ENCODE data around the gene MRGPRF. TPM values are rescaled to one million over a fixed set of nuclear protein-coding genes. Genes with fewer than 3 reads are reported as not detected.
A peak's percentile ranks its signal among the peaks of the same experiment; 100 is the strongest.

Gene MRGPRF
- polyA plus RNA-seq, 1 experiment, result 24.4 TPM

DNA sequence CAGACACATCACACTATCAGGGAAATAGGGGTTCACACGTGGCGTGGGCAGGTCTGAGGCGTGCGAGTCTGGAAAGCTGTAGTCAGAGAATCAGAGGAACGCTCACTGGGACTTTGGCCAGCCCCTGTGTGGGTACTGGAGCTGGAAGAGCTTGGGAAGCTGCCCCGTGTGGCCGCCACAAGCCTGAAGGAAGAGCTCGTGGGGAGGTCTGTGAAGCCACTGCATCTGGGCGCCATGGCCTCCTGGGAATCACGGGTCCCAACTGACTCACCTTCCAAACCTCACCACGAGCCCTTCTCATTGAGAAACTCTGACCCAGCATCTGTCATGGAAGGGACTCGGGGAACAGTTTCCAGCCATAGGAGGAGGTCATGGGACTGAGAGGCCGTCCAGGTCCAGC is 5.9 kb upstream of the MRGPRF start:
- ChIA-PET POLR2A (no interaction called here), CTCF (interaction anchor here (1.8 to 2.1 kb wide), 2 partner anchors 23 to 25 kb away, joined by 4 to 6 read pairs; no protein-coding TSS in a partner anchor)
- Histone ChIP-seq H3K27me3 (ENCODE audit: control insufficient read depth, insufficient read depth, low read length) (no peaks in the 10 kb centered on the region), H3K36me3 (ENCODE audit: control insufficient read depth, insufficient read depth, low read length) (no peaks in the 10 kb centered on the region), H3K4me3 (ENCODE audit: low read depth, low read length) (no peak overlapping the region)
- peak; percentile 71 for DNase-seq (ENCODE audit: low read depth)
- TF ChIP-seq, protein P1, sequence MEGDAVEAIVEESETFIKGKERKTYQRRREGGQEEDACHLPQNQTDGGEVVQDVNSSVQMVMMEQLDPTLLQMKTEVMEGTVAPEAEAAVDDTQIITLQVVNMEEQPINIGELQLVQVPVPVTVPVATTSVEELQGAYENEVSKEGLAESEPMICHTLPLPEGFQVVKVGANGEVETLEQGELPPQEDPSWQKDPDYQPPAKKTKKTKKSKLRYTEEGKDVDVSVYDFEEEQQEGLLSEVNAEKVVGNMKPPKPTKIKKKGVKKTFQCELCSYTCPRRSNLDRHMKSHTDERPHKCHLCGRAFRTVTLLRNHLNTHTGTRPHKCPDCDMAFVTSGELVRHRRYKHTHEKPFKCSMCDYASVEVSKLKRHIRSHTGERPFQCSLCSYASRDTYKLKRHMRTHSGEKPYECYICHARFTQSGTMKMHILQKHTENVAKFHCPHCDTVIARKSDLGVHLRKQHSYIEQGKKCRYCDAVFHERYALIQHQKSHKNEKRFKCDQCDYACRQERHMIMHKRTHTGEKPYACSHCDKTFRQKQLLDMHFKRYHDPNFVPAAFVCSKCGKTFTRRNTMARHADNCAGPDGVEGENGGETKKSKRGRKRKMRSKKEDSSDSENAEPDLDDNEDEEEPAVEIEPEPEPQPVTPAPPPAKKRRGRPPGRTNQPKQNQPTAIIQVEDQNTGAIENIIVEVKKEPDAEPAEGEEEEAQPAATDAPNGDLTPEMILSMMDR (IDR thresholded peaks at IDR 0.05; ENCODE audit: insufficient read depth, low read depth, low read length), result peak; percentile 44

GRCh38 chr11:69017951-69018350 is 4.9 kb upstream of the MRGPRF start:
- Histone ChIP-seq H3K36me3 (ENCODE audit: control insufficient read depth, insufficient read depth, low read length) (no peaks in the 10 kb centered on the region), H3K27me3 (ENCODE audit: control insufficient read depth, insufficient read depth, low read length) (no peaks in the 10 kb centered on the region), H3K4me3 (ENCODE audit: low read depth, low read length) (no peak overlapping the region)
- TF ChIP-seq, protein P1 (IDR thresholded peaks at IDR 0.05; ENCODE audit: insufficient read depth, low read depth, low read length), result no peak
- ChIA-PET POLR2A (no interaction called here), CTCF (interaction anchor here (0.6 to 2.1 kb wide), 4 partner anchors 10 to 625 kb away, joined by 3 to 6 read pairs (median 4); no protein-coding TSS in a partner anchor)
- no peak for DNase-seq (ENCODE audit: low read depth)

- H3K4me3 ChIP-seq (ENCODE audit: low read depth, low read length), result no peak overlapping the region
- no peaks in the 10 kb centered on the region for H3K27me3 ChIP-seq (ENCODE audit: control insufficient read depth, insufficient read depth, low read length)
- POLR2A ChIA-PET, result no interaction called here
- TF ChIP-seq, protein P1 (IDR thresholded peaks at IDR 0.05; ENCODE audit: insufficient read depth, low read depth, low read length), result no peak
- no peak for DNase-seq (ENCODE audit: low read depth)
- no peaks in the 10 kb centered on the region for H3K36me3 ChIP-seq (ENCODE audit: control insufficient read depth, insufficient read depth, low read length)
- CTCF ChIA-PET, result interaction anchor here (0.7 to 6.3 kb wide), 4 partner anchors 17 to 87 kb away, joined by 3 to 54 read pairs (median 3); no protein-coding TSS in a partner anchor
Measured at GRCh38 chr11:69014898-69015549, 2.0 kb upstream of the MRGPRF start.

DNA sequence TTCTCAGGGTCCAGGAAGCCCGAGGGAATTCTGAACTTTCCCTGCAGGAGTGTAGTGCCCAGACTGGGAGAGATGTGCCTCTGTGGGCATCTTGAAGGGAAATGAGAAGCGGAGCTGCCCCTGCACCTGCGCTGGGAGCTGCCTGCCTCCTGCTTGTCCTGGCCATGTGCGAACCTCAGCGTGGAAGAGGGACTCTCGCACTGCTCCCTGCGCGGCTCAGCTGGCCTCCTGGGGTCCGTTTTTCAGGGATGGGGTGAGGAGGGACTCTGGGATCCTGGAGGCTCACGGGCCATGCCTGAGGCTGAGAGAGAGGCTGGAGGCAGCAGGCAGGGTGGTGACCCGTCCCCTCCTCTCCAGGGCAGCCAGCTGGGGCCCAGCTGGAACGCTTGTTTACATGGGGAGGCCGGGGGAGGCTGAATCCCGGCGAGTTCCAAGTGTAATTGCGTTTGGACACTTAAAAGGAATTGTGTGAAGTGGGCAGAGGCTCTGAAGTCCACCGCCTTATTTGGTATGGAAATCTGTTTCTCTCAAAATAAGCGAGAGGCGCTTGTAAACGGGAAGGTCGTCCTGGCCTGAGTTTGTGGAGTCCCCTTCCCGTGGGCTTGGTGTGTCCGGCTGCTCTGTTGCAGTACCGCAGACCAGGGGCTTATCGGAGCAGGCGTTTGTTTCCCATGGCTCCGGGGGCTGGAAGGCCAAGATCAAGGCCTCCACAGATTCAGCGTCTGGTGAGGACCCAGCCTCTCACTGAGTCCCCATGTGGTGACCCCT is 1.2 kb upstream of the MRGPRF start:
- CTCF ChIA-PET, result interaction anchor here (0.7 to 6.3 kb wide), 9 partner anchors 8 to 628 kb away, joined by 3 to 54 read pairs (median 3); no protein-coding TSS in a partner anchor
- no peaks in the 10 kb centered on the region for H3K27me3 ChIP-seq (ENCODE audit: control insufficient read depth, insufficient read depth, low read length)

More for the DNA sequence above, 1.2 kb upstream of the MRGPRF start:
- TF ChIP-seq, protein P1 (IDR thresholded peaks at IDR 0.05; ENCODE audit: insufficient read depth, low read depth, low read length), result no peak
- Histone ChIP-seq H3K4me3 (ENCODE audit: low read depth, low read length) (peak overlapping the region; percentile 51; the same call in 1 of the 2 replicates), H3K36me3 (ENCODE audit: control insufficient read depth, insufficient read depth, low read length) (no peaks in the 10 kb centered on the region)
- DNase-seq (ENCODE audit: low read depth), result no peak
- POLR2A ChIA-PET, result no interaction called here

Measured in BJ (cell line).